Endodermal cell (in vitro differentiated cells): ENCODE data around the gene ATOH7. TPM values are rescaled to one million over a fixed set of nuclear protein-coding genes. Genes with fewer than 3 reads are reported as not detected.

Experiments
- DNase-seq: peaks from one replicate; pipeline ENCODE4 v3.0.0-alpha.2; 2017
- H3K27ac ChIP-seq: 2 replicates; pipeline ENCODE4 v1.5.1; 2013; ENCODE audit warnings: mild to moderate bottlenecking, low read depth, low read length, moderate library complexity
- H3K27me3 ChIP-seq: 2 replicates; pipeline ENCODE4 v1.6.1; 2013; ENCODE audit warnings: mild to moderate bottlenecking, low read length, moderate library complexity; ENCODE audit not compliant: insufficient read depth, control insufficient read depth, poor library complexity, severe bottlenecking
- H3K36me3 ChIP-seq: 2 replicates; pipeline ENCODE4 v1.7.0; 2013; ENCODE audit warnings: mild to moderate bottlenecking, low read length, moderate library complexity; ENCODE audit not compliant: control insufficient read depth, insufficient read depth
- H3K4me1 ChIP-seq: one replicate; pipeline ENCODE4 v1.7.0; 2013; ENCODE audit warnings: low read length; ENCODE audit not compliant: control insufficient read depth, insufficient read depth
- H3K4me3 ChIP-seq: 2 replicates; pipeline ENCODE4 v1.5.1; 2013; ENCODE audit warnings: mild to moderate bottlenecking, low read length, moderate library complexity
- H3K9ac ChIP-seq: 2 replicates; pipeline ENCODE4 v1.6.1; 2013; ENCODE audit warnings: mild to moderate bottlenecking, low read length, moderate library complexity; ENCODE audit not compliant: poor library complexity, severe bottlenecking; ENCODE audit errors: extremely low read depth
- H3K9me3 ChIP-seq: 2 replicates; pipeline ENCODE4 v1.6.1; 2013; ENCODE audit warnings: mild to moderate bottlenecking, low read length, moderate library complexity; ENCODE audit not compliant: control insufficient read depth
- H3K27ac Mint-ChIP-seq: 2 replicates; pipeline ENCODE4 v1.8.0; 2020; ENCODE audit warnings: mixed read lengths
- H3K27me3 Mint-ChIP-seq: 2 replicates; pipeline ENCODE4 v1.8.0; 2021; ENCODE audit warnings: mild to moderate bottlenecking, mixed read lengths; ENCODE audit not compliant: insufficient read depth
- H3K36me3 Mint-ChIP-seq: 2 replicates; pipeline ENCODE4 v1.8.0; 2020; ENCODE audit warnings: low read depth, mixed read lengths
- H3K4me1 Mint-ChIP-seq: 2 replicates; pipeline ENCODE4 v1.8.0; 2020; ENCODE audit warnings: mixed read lengths
- H3K4me3 Mint-ChIP-seq: 2 replicates; pipeline ENCODE4 v1.8.0; 2020; ENCODE audit warnings: mild to moderate bottlenecking, moderate library complexity, mixed read lengths
- H3K9me3 Mint-ChIP-seq: 2 replicates; pipeline ENCODE4 v1.8.0; 2020; ENCODE audit warnings: mild to moderate bottlenecking, mixed read lengths
- CTCF ChIP-seq: fragments of 200-600 bp; sonication (generic); conservative IDR thresholded peaks from 2 replicates; pipeline ENCODE4 v1.5.0; 2021; ENCODE audit warnings: antibody characterized with exemption, mild to moderate bottlenecking
- WGBS, 2 experiments: methylation state at CpG; one replicate each; pipeline versions ENCODE4 v1.1.5 to v1.1.7; 2013; ENCODE audit warnings: missing lambda C conversion rate in 2 of 2, mixed read lengths in 1 of 2; ENCODE audit not compliant: insufficient coverage in 1 of 2, insufficient read length in 1 of 2; 5-methylcytosine and 5-hydroxymethylcytosine counted together
- total RNA-seq, 2 donors: library from RNA; stranded (reverse); fragmentation: NEBNext Ultra II Directional in 1 of 2; extraction: Animal tissue kit (Norgen Biotek cat#: 25700) in 1 of 2; gene quantifications; 2 replicates in 1 of 2; 3 replicates in 1 of 2; pipeline ENCODE4 v1.2.1, GENCODE V29; 2021

ATOH7 gene
- total RNA-seq, 2 donors from 2014 or later: 0.35 to 0.46 TPM

GRCh38 chr10:68221196-68221595, 10.7 kb downstream of the ATOH7 start:
- DNase-seq: no peak
- Mint-ChIP-seq H3K36me3 (no peaks in the 10 kb centered on the region), H3K4me3 (no peak overlapping the region), H3K4me1 (no peaks in the 10 kb centered on the region), H3K27me3 (no peaks in the 10 kb centered on the region), H3K27ac (no peak overlapping the region), H3K9me3 (peaks cover 3% of the 10 kb centered on the region)
- Histone ChIP-seq H3K36me3 (no peaks in the 10 kb centered on the region), H3K9me3 (no peaks in the 10 kb centered on the region), H3K4me1 (no peaks in the 10 kb centered on the region), H3K27me3 (no peaks in the 10 kb centered on the region), H3K4me3 (no peak overlapping the region), H3K27ac (no peak overlapping the region), H3K9ac (no peak overlapping the region)
- no peak for TF ChIP-seq CTCF

GRCh38 chr10:68218786-68219185, 13.1 kb downstream of the ATOH7 start:
- Mint-ChIP-seq H3K9me3 (peaks cover 1% of the 10 kb centered on the region), H3K4me3 (no peak overlapping the region), H3K27ac (no peak overlapping the region), H3K36me3 (no peaks in the 10 kb centered on the region), H3K27me3 (no peaks in the 10 kb centered on the region), H3K4me1 (no peaks in the 10 kb centered on the region)
- WGBS, 2 experiments: 90 to 100% methylated on average over 2 to 4 of the region's 4 CpGs
- no peak overlapping the region for H3K9ac ChIP-seq
- DNase-seq: no peak
- no peaks in the 10 kb centered on the region for H3K27me3 ChIP-seq
- no peak for TF ChIP-seq CTCF
- H3K4me1 ChIP-seq: no peaks in the 10 kb centered on the region
- no peaks in the 10 kb centered on the region for H3K36me3 ChIP-seq
- no peaks in the 10 kb centered on the region for H3K9me3 ChIP-seq
- no peak overlapping the region for H3K4me3 ChIP-seq
- no peak overlapping the region for H3K27ac ChIP-seq

- H3K27me3 Mint-ChIP-seq: peaks cover 7% of the 10 kb centered on the region
- no peak overlapping the region for H3K4me3 Mint-ChIP-seq
- H3K27ac Mint-ChIP-seq: no peak overlapping the region
- WGBS, 2 experiments: 58 to 70% methylated on average over 4 to 8 of the region's 8 CpGs
- peaks cover 6% of the 10 kb centered on the region for H3K4me1 ChIP-seq
- no peaks in the 10 kb centered on the region for H3K36me3 Mint-ChIP-seq
- no peak overlapping the region for H3K27ac ChIP-seq
- no peaks in the 10 kb centered on the region for H3K9me3 ChIP-seq
- TF ChIP-seq CTCF: peak; percentile 82
- no peak overlapping the region for H3K9ac ChIP-seq
- H3K4me1 Mint-ChIP-seq: peaks cover 9% of the 10 kb centered on the region
- no peak overlapping the region for H3K4me3 ChIP-seq
- no peaks in the 10 kb centered on the region for H3K36me3 ChIP-seq
- peaks cover 24% of the 10 kb centered on the region for H3K27me3 ChIP-seq
- DNase-seq: no peak
- no peaks in the 10 kb centered on the region for H3K9me3 Mint-ChIP-seq
Observed at GRCh38 chr10:68212721-68213352, 19.1 kb downstream of the ATOH7 start.
